Measurements from ENCODE around the gene MPZL1.

Gene MPZL1

GRCh38 chr1:167721617-167722151, at the start of gene MPZL1:
Gene MPZL1 (plus strand): TSS chr1:167721982. CDS start chr1:167722152, 170 bp downstream.
- Histone ChIP-seq H3K27me3 (ENCODE audit: insufficient read depth, low read length) (peaks cover 9% of the 10 kb centered on the region; the same call in 1 of the 2 replicates), H3K9ac (ENCODE audit: low read depth, low read length) (peak within 1 kb of the TSS; percentile 88; the same call in 1 of the 2 replicates), H3K36me3 (ENCODE audit: insufficient read depth, low read depth, low read length) (no peaks in the 10 kb centered on the region), H3K4me3 (ENCODE audit: low read length) (peak within 1 kb of the TSS; percentile 96), H3K27ac (ENCODE audit: low read length) (peak within 1 kb of the TSS; percentile 1), H3K4me1 (ENCODE audit: insufficient read depth, low read length) (peaks cover 36% of the 10 kb centered on the region), H3K9me3 (ENCODE audit: insufficient read depth, low read depth, low read length) (no peaks in the 10 kb centered on the region)

DNA sequence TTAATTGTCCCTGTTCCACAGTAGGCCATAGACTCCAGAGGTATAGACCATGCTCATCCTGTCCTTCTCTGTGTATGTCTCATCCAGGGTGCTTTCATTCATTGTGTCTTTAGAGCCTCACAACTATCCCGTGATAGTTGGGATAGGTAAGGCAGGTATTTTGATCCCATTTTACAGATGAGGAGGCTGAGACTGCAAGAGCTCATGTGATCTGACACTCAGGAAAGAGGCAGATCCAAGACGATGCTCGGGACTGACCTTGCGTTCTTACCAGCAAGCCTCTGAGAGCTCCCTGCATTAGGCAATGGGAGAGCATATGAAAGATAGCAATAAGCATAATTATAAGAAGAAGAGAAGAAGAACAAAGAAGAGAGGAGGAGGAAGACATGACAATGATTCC, 49.0 kb upstream of the MPZL1 start:
- H3K4me1 ChIP-seq (ENCODE audit: insufficient read depth, low read length), result no peaks in the 10 kb centered on the region

GRCh38 chr1:167673265-167673664, 48.5 kb upstream of the MPZL1 start:
- no peak overlapping the region for H3K27ac ChIP-seq (ENCODE audit: low read length)
- no peaks in the 10 kb centered on the region for H3K36me3 ChIP-seq (ENCODE audit: insufficient read depth, low read depth, low read length)
- no peaks in the 10 kb centered on the region for H3K9me3 ChIP-seq (ENCODE audit: insufficient read depth, low read depth, low read length)
- no peaks in the 10 kb centered on the region for H3K27me3 ChIP-seq (ENCODE audit: insufficient read depth, low read length)
- no peak overlapping the region for H3K4me3 ChIP-seq (ENCODE audit: low read length)
- H3K4me1 ChIP-seq (ENCODE audit: insufficient read depth, low read length), result no peaks in the 10 kb centered on the region
- no peak overlapping the region for H3K9ac ChIP-seq (ENCODE audit: low read depth, low read length)

More for the DNA sequence above, 49.0 kb upstream of the MPZL1 start:
- Histone ChIP-seq H3K27ac (ENCODE audit: low read length) (no peak overlapping the region), H3K9ac (ENCODE audit: low read depth, low read length) (no peak overlapping the region), H3K27me3 (ENCODE audit: insufficient read depth, low read length) (no peaks in the 10 kb centered on the region), H3K4me3 (ENCODE audit: low read length) (no peak overlapping the region), H3K36me3 (ENCODE audit: insufficient read depth, low read depth, low read length) (no peaks in the 10 kb centered on the region), H3K9me3 (ENCODE audit: insufficient read depth, low read depth, low read length) (no peaks in the 10 kb centered on the region)

DNA sequence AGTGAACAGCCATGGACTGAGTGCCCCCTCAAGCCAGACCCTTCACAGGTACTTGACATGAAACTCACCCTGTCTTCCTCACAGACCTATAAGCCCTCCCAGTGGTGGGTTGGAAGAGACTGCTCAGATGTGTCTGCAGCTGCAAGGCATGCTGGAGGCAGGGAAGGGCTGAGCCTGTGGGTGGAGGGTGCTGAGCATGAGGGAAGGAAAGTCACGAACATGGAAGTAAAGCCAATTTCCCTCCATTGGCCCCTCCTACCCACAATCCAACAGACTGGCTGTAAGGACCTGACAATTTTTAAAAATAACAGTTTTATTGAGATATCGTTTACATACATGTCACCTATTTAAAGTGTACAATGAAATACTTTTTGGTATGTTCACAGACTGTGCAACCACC, 47.6 kb upstream of the MPZL1 start:
- H3K9ac ChIP-seq (ENCODE audit: low read depth, low read length), result no peak overlapping the region
- H3K27ac ChIP-seq (ENCODE audit: low read length), result no peak overlapping the region
- H3K9me3 ChIP-seq (ENCODE audit: insufficient read depth, low read depth, low read length), result no peaks in the 10 kb centered on the region
- H3K27me3 ChIP-seq (ENCODE audit: insufficient read depth, low read length), result no peaks in the 10 kb centered on the region
- H3K4me1 ChIP-seq (ENCODE audit: insufficient read depth, low read length), result no peaks in the 10 kb centered on the region
- H3K4me3 ChIP-seq (ENCODE audit: low read length), result no peak overlapping the region
- no peaks in the 10 kb centered on the region for H3K36me3 ChIP-seq (ENCODE audit: insufficient read depth, low read depth, low read length)

GRCh38 chr1:167675440-167675839, 46.3 kb upstream of the MPZL1 start:
- H3K9ac ChIP-seq (ENCODE audit: low read depth, low read length), result no peak overlapping the region
- no peaks in the 10 kb centered on the region for H3K27me3 ChIP-seq (ENCODE audit: insufficient read depth, low read length)
- no peaks in the 10 kb centered on the region for H3K36me3 ChIP-seq (ENCODE audit: insufficient read depth, low read depth, low read length)
- no peak overlapping the region for H3K4me3 ChIP-seq (ENCODE audit: low read length)
- no peak overlapping the region for H3K27ac ChIP-seq (ENCODE audit: low read length)
- no peaks in the 10 kb centered on the region for H3K9me3 ChIP-seq (ENCODE audit: insufficient read depth, low read depth, low read length)
- H3K4me1 ChIP-seq (ENCODE audit: insufficient read depth, low read length), result no peaks in the 10 kb centered on the region

DNA sequence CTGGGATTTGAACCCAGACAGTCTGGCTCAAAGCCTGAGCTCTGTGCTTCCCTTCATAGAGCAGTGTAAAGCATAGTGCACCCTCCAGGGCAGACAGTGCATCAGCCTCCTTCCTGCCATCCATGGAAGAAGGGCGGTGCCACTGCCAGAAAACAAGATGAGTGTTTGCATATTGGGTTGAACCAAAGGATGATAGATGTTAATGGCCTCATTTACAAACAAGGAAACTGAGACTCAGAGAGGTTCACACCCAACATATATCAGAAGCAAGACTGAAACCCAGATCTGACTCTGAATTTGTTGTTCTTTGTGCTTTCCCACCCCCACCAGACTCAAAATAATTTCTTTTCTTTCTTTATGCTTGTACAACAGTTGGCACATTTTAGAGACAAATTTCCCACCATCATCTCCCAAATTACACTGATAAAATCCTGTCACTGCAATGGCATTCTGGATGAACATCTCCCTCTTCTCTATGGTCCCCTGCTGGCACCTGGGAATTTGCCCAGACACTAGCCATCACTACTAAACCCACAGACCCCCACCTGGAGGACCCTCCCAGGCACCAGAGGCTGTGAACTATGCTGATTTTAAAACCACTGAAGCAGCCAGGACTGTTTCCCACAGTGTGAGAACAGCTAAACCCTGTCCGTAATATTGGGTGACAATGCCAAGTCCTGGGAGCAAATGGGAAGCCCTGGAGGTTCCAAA, 45.4 kb upstream of the MPZL1 start:
- Histone ChIP-seq H3K4me3 (ENCODE audit: low read length) (no peak overlapping the region), H3K4me1 (ENCODE audit: insufficient read depth, low read length) (no peaks in the 10 kb centered on the region), H3K27me3 (ENCODE audit: insufficient read depth, low read length) (no peaks in the 10 kb centered on the region), H3K36me3 (ENCODE audit: insufficient read depth, low read depth, low read length) (no peaks in the 10 kb centered on the region), H3K9me3 (ENCODE audit: insufficient read depth, low read depth, low read length) (no peaks in the 10 kb centered on the region), H3K9ac (ENCODE audit: low read depth, low read length) (no peak overlapping the region), H3K27ac (ENCODE audit: low read length) (no peak overlapping the region)

GRCh38 chr1:167676916-167677848, 44.6 kb upstream of the MPZL1 start:
- H3K4me1 ChIP-seq (ENCODE audit: insufficient read depth, low read length), result no peaks in the 10 kb centered on the region
- no peaks in the 10 kb centered on the region for H3K9me3 ChIP-seq (ENCODE audit: insufficient read depth, low read depth, low read length)
- H3K27ac ChIP-seq (ENCODE audit: low read length), result no peak overlapping the region
- no peak overlapping the region for H3K9ac ChIP-seq (ENCODE audit: low read depth, low read length)
- H3K36me3 ChIP-seq (ENCODE audit: insufficient read depth, low read depth, low read length), result no peaks in the 10 kb centered on the region
- H3K4me3 ChIP-seq (ENCODE audit: low read length), result no peak overlapping the region
- no peaks in the 10 kb centered on the region for H3K27me3 ChIP-seq (ENCODE audit: insufficient read depth, low read length)

DNA sequence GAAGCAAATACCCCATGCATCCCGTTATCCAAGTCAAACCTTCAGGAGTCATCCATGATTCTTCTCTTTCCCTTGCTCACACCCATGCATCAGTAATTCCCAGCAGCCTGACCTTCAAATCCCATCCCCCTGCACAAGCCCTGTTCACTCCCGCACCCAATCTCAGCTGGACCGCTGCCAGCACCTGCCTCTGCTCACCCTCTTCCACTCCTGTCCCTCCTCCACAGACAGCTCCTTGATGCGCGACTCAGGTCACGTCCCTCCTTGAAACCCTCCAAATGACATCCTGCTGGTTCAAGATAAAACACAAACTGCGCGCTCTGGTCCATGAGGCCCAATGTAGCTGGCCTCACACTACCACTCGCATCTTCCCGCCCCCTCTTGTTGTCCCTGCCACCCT, 43.4 kb upstream of the MPZL1 start:
- Histone ChIP-seq H3K27me3 (ENCODE audit: insufficient read depth, low read length) (no peaks in the 10 kb centered on the region), H3K9me3 (ENCODE audit: insufficient read depth, low read depth, low read length) (no peaks in the 10 kb centered on the region), H3K4me3 (ENCODE audit: low read length) (no peak overlapping the region), H3K4me1 (ENCODE audit: insufficient read depth, low read length) (peaks cover 5% of the 10 kb centered on the region; the same call in 1 of the 2 replicates), H3K9ac (ENCODE audit: low read depth, low read length) (no peak overlapping the region), H3K36me3 (ENCODE audit: insufficient read depth, low read depth, low read length) (no peaks in the 10 kb centered on the region), H3K27ac (ENCODE audit: low read length) (no peak overlapping the region)

- Histone ChIP-seq H3K27me3 (ENCODE audit: insufficient read depth, low read length) (no peaks in the 10 kb centered on the region), H3K4me3 (ENCODE audit: low read length) (no peak overlapping the region), H3K27ac (ENCODE audit: low read length) (no peak overlapping the region), H3K4me1 (ENCODE audit: insufficient read depth, low read length) (peaks cover 5% of the 10 kb centered on the region; the same call in 1 of the 2 replicates), H3K9ac (ENCODE audit: low read depth, low read length) (no peak overlapping the region), H3K9me3 (ENCODE audit: insufficient read depth, low read depth, low read length) (no peaks in the 10 kb centered on the region), H3K36me3 (ENCODE audit: insufficient read depth, low read depth, low read length) (no peaks in the 10 kb centered on the region)
Measured at GRCh38 chr1:167678838-167679237, 42.9 kb upstream of the MPZL1 start.

DNA sequence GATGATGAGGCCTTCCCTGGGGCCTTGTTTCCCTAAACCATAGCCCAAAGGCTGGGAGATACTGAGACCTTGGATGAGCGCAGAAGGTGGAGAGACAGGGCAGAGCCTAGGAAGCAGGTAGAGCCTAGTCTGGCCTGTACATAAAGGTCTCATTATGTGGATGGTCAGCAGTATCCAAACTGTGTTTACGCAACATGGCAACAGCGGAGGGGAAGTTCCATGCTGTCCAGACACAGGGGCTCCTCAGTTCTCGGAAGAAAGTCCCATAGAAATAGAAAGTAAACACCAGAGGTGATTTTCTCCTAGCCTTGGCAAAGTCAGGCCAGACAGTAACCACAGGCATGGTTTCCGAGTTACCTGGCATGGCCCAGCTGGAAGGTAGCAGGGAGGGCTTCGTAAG, 42.1 kb upstream of the MPZL1 start:
- H3K36me3 ChIP-seq (ENCODE audit: insufficient read depth, low read depth, low read length), result no peaks in the 10 kb centered on the region
- no peaks in the 10 kb centered on the region for H3K27me3 ChIP-seq (ENCODE audit: insufficient read depth, low read length)
- H3K9ac ChIP-seq (ENCODE audit: low read depth, low read length), result no peak overlapping the region
- H3K4me1 ChIP-seq (ENCODE audit: insufficient read depth, low read length), result peaks cover 5% of the 10 kb centered on the region; the same call in 1 of the 2 replicates
- no peak overlapping the region for H3K4me3 ChIP-seq (ENCODE audit: low read length)
- H3K27ac ChIP-seq (ENCODE audit: low read length), result no peak overlapping the region
- H3K9me3 ChIP-seq (ENCODE audit: insufficient read depth, low read depth, low read length), result no peaks in the 10 kb centered on the region

- Histone ChIP-seq H3K4me3 (ENCODE audit: low read length) (no peak overlapping the region), H3K27me3 (ENCODE audit: insufficient read depth, low read length) (no peaks in the 10 kb centered on the region), H3K9me3 (ENCODE audit: insufficient read depth, low read depth, low read length) (no peaks in the 10 kb centered on the region), H3K27ac (ENCODE audit: low read length) (no peak overlapping the region), H3K36me3 (ENCODE audit: insufficient read depth, low read depth, low read length) (no peaks in the 10 kb centered on the region), H3K9ac (ENCODE audit: low read depth, low read length) (no peak overlapping the region), H3K4me1 (ENCODE audit: insufficient read depth, low read length) (peaks cover 5% of the 10 kb centered on the region; the same call in 1 of the 2 replicates)
Measured at GRCh38 chr1:167681024-167681423, 40.8 kb upstream of the MPZL1 start.

Data from iPS-20b (cell line).